Fibroblast of pulmonary artery (primary cell): ENCODE results near the gene CCNI.
A peak's percentile ranks its signal among the peaks of the same experiment; 100 is the strongest.

Source experiments
- DNase-seq: peaks from one replicate; pipeline ENCODE4 v3.0.0-alpha.2; 2010; ENCODE audit warnings: low read depth
- H3K4me3 ChIP-seq: replicated peaks from 2 replicates; pipeline ENCODE4 v1.5.1; 2011; ENCODE audit warnings: low read depth, mild to moderate bottlenecking, control low read depth, low read length, moderate library complexity
- TF ChIP-seq, protein P1 (sequence below): IDR thresholded peaks from 2 replicates; pipeline ENCODE4 v1.5.1; 2011; ENCODE audit warnings: mild to moderate bottlenecking, control low read depth, low read length, inconsistent platforms; ENCODE audit errors: missing control alignments

The CCNI gene

GRCh38 chr4:77006753-77007353 is 68.9 kb downstream of the CCNI start:
- no peak for DNase-seq
- TF ChIP-seq, protein P1, sequence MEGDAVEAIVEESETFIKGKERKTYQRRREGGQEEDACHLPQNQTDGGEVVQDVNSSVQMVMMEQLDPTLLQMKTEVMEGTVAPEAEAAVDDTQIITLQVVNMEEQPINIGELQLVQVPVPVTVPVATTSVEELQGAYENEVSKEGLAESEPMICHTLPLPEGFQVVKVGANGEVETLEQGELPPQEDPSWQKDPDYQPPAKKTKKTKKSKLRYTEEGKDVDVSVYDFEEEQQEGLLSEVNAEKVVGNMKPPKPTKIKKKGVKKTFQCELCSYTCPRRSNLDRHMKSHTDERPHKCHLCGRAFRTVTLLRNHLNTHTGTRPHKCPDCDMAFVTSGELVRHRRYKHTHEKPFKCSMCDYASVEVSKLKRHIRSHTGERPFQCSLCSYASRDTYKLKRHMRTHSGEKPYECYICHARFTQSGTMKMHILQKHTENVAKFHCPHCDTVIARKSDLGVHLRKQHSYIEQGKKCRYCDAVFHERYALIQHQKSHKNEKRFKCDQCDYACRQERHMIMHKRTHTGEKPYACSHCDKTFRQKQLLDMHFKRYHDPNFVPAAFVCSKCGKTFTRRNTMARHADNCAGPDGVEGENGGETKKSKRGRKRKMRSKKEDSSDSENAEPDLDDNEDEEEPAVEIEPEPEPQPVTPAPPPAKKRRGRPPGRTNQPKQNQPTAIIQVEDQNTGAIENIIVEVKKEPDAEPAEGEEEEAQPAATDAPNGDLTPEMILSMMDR: no peak
- H3K4me3 ChIP-seq: peak overlapping the region; percentile 8

DNA sequence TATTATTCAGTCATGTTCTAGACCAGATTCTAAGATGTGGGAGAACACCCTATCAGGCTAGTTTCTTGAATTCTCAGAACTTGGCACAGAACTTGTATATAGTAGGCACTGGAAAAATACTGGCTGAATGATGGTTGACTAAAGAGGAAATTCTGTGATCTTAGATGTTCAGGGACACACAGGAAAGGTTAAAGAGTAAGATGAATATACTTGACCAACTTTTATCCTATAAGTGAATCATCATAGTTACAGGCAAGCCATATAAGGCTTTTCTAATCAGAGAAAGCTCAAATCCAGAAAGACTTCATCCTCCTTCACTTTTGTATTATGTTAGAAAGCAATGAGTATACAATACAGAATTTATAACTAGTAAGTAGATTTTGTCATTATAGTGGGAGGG is 72.4 kb downstream of the CCNI start:
- no peak for DNase-seq
- H3K4me3 ChIP-seq: no peak overlapping the region
- TF ChIP-seq, protein P1: no peak

- H3K4me3 ChIP-seq: no peak overlapping the region
- no peak for DNase-seq
- TF ChIP-seq, protein P1: no peak
These were observed 73.3 kb downstream of the CCNI start for GRCh38 chr4:77002321-77003107.

DNA sequence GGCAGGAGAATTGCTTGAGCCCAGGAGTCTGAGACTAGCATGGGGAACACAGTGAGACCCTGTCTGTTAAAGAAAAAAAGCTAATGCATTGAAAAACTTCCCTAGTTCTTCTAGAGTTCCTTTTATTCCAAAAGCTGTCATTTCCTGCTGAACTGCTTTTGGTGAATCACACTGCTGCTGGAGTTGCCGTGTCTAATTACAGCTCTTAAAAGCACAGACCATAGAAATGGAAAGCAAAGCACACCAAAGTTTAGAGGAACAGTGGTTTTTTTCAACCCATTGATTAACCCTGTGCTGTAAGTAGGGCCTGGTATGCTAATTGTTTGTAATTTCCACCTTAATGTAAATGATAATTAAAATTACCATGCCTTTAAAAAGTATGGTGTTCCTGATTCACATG is 73.9 kb downstream of the CCNI start:
- DNase-seq: peak; percentile 63
- TF ChIP-seq, protein P1: no peak
- no peak overlapping the region for H3K4me3 ChIP-seq

DNA sequence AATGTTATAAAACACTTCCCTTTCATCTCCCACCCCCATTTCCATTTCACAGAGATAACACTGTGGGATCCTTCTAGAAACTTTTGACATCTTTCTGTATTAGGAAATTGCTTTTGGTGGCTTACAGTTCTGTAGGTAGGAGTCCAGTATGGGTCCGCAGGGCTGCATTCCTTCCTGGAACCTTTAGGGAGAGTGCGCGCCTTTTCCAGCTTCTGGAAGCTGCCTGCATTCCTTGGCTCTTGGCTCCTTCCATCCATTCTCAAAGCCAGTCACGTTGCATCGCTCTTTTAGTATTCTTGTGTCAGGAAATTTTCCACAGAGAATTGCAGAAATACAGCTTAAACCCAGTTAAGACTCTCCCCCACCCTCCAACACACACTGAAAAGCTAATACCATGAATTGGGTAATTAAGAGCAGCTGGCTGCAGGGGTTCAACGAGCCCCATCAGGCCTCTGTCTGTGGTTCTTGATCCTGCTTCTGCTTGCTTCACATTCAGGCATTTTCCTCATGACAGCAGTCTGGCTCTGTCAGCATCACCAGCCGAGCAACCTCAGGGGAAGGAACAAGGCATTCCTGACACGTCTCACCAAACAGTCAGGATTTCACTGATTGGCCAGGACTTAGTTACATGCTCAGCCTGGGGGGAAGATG is 77.4 kb downstream of the CCNI start:
- H3K4me3 ChIP-seq: no peak overlapping the region
- DNase-seq: no peak
- TF ChIP-seq, protein P1: no peak

DNA sequence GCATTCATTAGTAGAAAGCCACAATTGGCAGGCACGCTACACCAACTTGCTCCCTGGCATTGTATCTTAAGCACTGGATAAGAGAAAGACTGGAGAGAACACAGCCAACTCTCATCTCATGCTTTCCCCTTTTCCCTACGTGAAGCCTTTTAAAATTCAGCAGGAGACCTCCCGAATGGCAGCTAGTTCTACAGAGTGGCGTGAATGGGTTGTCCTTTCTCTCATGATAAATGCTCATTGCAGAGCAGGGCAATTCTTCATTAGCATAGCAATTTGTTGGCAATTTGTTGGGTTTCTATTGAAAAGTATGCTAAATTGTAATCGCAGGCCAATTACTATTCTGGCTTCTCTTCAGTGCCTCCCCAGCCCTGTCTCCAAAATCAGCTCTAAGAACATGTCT is 78.3 kb downstream of the CCNI start:
- DNase-seq: no peak
- H3K4me3 ChIP-seq: no peak overlapping the region
- TF ChIP-seq, protein P1: no peak
